GM12892 (cell line): ENCODE measurements around the gene MAP3K1.

Source experiments
- DNase-seq: peaks from one replicate; pipeline ENCODE4 v3.0.0; 2011; ENCODE audit not compliant: insufficient read length
- FAIRE-seq: peaks from 2 replicates; lab custom pipeline; 2011; peaks lifted over from hg19 to GRCh38; lab: Jason Lieb, UNC
- POLR2A ChIP-seq: IDR thresholded peaks from 2 replicates; pipeline ENCODE4 v1.6.1; 2011; ENCODE audit warnings: low read depth, low read length, control low read depth
- POLR2AphosphoS5 ChIP-seq: IDR thresholded peaks from 2 replicates; pipeline ENCODE4 v1.6.1; 2011; ENCODE audit warnings: low read depth, low read length, control low read depth
- TAF1 ChIP-seq: IDR thresholded peaks from 2 replicates; pipeline ENCODE4 v1.6.1; 2011; ENCODE audit warnings: low read depth, mild to moderate bottlenecking, control low read depth, low read length, borderline replicate concordance

MAP3K1 gene

GRCh38 chr5:56802205-56802604 is 13.1 kb upstream of the MAP3K1 start:
- no peak for DNase-seq
- TF ChIP-seq TAF1 (no peak), POLR2A (no peak), POLR2AphosphoS5 (no peak)
- FAIRE-seq: no peak

GRCh38 chr5:56803025-56803424 is 12.3 kb upstream of the MAP3K1 start:
- no peak for DNase-seq
- no peak for TF ChIP-seq POLR2A
- no peak for TF ChIP-seq POLR2AphosphoS5
- no peak for TF ChIP-seq TAF1
- FAIRE-seq: no peak

- no peak for TF ChIP-seq POLR2A
- no peak for TF ChIP-seq POLR2AphosphoS5
- TF ChIP-seq TAF1: no peak
- DNase-seq (no peak), FAIRE-seq (no peak)
Observed at GRCh38 chr5:56803894-56804293, 11.5 kb upstream of the MAP3K1 start.

GRCh38 chr5:56807679-56808078 is 7.7 kb upstream of the MAP3K1 start:
- FAIRE-seq (no peak), DNase-seq (no peak)
- TF ChIP-seq TAF1 (no peak), POLR2A (no peak), POLR2AphosphoS5 (no peak)

- no peak for TF ChIP-seq TAF1
- no peak for TF ChIP-seq POLR2AphosphoS5
- TF ChIP-seq POLR2A: no peak
- FAIRE-seq: no peak
- DNase-seq: no peak
Observed at GRCh38 chr5:56808211-56808610, 7.1 kb upstream of the MAP3K1 start.

- DNase-seq (no peak), FAIRE-seq (no peak)
- no peak for TF ChIP-seq POLR2AphosphoS5
- TF ChIP-seq POLR2A: no peak
- no peak for TF ChIP-seq TAF1
Observed at GRCh38 chr5:56810826-56811225, 4.5 kb upstream of the MAP3K1 start.

GRCh38 chr5:56812110-56812509 is 3.2 kb upstream of the MAP3K1 start:
- DNase-seq (no peak), FAIRE-seq (no peak)
- TF ChIP-seq TAF1 (no peak), POLR2AphosphoS5 (no peak), POLR2A (no peak)

- no peak for DNase-seq
- TF ChIP-seq POLR2AphosphoS5 (no peak), POLR2A (no peak), TAF1 (no peak)
- no peak for FAIRE-seq
Observed at GRCh38 chr5:56813302-56813701, 2.0 kb upstream of the MAP3K1 start.

GRCh38 chr5:56814361-56814962 is 887 bp upstream of the MAP3K1 start:
- DNase-seq: no peak
- TF ChIP-seq TAF1: no peak
- no peak for TF ChIP-seq POLR2A
- TF ChIP-seq POLR2AphosphoS5: no peak
- peak; percentile 5 for FAIRE-seq

GRCh38 chr5:56815658-56816545 is 553 bp downstream of the MAP3K1 start:
- DNase-seq: peak; percentile 42
- FAIRE-seq: peak; percentile 36
- TF ChIP-seq TAF1: no peak

- peak; percentile 83 for FAIRE-seq
- TF ChIP-seq POLR2AphosphoS5 (no peak), POLR2A (no peak; the same call in 1 of the 2 replicates), TAF1 (0 out of 2 replicates have a peak, but pooled peaks have one; percentile 25)
- DNase-seq: peak; percentile 38
Observed at GRCh38 chr5:56816546-56817081, 1.3 kb downstream of the MAP3K1 start.

GRCh38 chr5:56817263-56818014 is 2.1 kb downstream of the MAP3K1 start:
- TF ChIP-seq POLR2A (no peak), TAF1 (no peak), POLR2AphosphoS5 (no peak)
- no peak for DNase-seq
- no peak for FAIRE-seq
